WERI-Rb-1 (cell line): ENCODE data around the gene FUOM.

Experiments used
- DNase-seq: peaks from one replicate; pipeline ENCODE4 v3.0.0-alpha.2; 2020
- H3K27ac ChIP-seq: fragments of 250-450 bp; sonication (Bioruptor Pico); 2 replicates; pipeline ENCODE4 v1.5.1; 2020; ENCODE audit warnings: mild to moderate bottlenecking, moderate library complexity
- H3K27me3 ChIP-seq: fragments of 250-450 bp; sonication (Bioruptor Pico); 2 replicates; pipeline ENCODE4 v1.5.1; 2021; ENCODE audit warnings: mild to moderate bottlenecking, low read depth, moderate library complexity; ENCODE audit not compliant: insufficient read depth, severe bottlenecking
- H3K36me3 ChIP-seq: fragments of 250-450 bp; sonication (Bioruptor Pico); 2 replicates; pipeline ENCODE4 v1.5.1; 2020; ENCODE audit warnings: mild to moderate bottlenecking, moderate library complexity
- H3K4me3 ChIP-seq: 2 replicates; pipeline ENCODE4 v1.5.1; 2011; ENCODE audit warnings: low read depth, mild to moderate bottlenecking, control low read depth, low read length
- H3K9me3 ChIP-seq: fragments of 250-450 bp; sonication (Bioruptor Pico); 2 replicates; pipeline ENCODE4 v1.5.1; 2021; ENCODE audit warnings: mild to moderate bottlenecking, moderate library complexity; ENCODE audit not compliant: severe bottlenecking
- TF ChIP-seq, protein P1 (sequence below): IDR thresholded peaks from 2 replicates; pipeline ENCODE4 v1.5.1; 2011; ENCODE audit warnings: low read depth, mild to moderate bottlenecking, control low read depth, inconsistent platforms, low read length

Gene FUOM

GRCh38 chr10:133401981-133402725 is 44.3 kb upstream of the FUOM start:
- DNase-seq = no peak
- Histone ChIP-seq H3K36me3 (peaks cover 63% of the 10 kb centered on the region), H3K27ac (no peak overlapping the region)

DNA sequence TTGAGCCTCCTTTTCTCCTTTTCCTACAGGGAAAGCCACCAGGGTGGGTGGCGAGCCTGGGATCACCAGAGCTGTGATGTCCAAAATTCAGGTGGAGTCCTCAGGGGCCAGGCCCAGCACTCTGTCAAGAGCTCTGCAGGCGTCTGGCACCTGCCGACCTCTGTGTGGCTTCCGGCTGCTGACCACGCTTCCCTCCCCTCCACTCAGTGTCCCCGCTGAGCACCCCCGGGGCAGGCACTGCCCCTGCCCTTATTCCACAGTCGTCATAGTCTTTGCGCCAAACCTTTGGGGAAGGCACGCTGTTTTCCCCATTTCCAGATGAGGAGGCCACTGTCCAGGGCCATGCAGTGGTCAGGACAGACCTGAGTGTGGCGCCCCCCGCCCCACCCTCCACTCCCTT is 43.7 kb upstream of the FUOM start:
- H3K27ac ChIP-seq = no peak overlapping the region

More at GRCh38 chr10:133401981-133402725, 44.3 kb upstream of the FUOM start:
- no peaks in the 10 kb centered on the region for H3K27me3 ChIP-seq
- no peaks in the 10 kb centered on the region for H3K9me3 ChIP-seq
- TF ChIP-seq, protein P1, sequence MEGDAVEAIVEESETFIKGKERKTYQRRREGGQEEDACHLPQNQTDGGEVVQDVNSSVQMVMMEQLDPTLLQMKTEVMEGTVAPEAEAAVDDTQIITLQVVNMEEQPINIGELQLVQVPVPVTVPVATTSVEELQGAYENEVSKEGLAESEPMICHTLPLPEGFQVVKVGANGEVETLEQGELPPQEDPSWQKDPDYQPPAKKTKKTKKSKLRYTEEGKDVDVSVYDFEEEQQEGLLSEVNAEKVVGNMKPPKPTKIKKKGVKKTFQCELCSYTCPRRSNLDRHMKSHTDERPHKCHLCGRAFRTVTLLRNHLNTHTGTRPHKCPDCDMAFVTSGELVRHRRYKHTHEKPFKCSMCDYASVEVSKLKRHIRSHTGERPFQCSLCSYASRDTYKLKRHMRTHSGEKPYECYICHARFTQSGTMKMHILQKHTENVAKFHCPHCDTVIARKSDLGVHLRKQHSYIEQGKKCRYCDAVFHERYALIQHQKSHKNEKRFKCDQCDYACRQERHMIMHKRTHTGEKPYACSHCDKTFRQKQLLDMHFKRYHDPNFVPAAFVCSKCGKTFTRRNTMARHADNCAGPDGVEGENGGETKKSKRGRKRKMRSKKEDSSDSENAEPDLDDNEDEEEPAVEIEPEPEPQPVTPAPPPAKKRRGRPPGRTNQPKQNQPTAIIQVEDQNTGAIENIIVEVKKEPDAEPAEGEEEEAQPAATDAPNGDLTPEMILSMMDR = no peak
- no peak overlapping the region for H3K4me3 ChIP-seq

DNA sequence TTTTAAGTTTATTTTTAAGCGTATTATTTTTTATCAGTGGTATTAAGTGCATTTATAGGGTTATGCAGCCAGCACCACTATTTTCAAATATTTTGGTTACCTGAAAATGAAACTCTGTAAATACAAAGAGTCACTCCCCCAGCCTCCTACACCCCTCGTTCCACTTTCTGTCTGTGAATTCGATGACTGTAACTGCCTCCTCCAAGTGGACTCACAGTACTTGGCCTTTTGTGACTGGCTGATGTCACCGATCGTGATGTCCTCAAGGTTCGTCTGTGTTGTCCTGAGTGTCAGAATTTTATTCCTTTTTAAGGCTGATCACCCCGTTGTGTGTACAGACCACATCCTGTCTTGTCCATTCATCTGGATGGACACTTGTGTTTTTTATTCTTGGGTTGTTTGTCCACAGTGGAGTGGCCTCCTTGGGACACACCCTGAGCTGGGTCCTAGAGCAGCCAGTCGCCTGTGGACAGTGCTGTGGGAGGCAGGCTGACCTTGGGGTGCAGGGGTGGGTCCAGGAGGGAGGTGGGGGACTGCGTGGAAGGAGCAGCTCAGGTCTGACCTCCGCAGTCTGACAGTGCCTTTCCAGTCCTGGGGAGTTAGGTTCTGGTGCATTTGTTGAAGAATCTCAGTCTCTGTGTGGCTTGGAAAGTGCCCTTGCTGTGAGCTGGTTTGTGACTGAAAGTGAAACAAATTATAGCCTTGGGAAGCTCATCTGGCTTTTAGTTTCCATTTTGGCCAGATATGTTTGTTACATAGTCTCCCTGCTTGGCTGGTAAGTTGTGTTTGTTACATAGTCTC is 43.0 kb upstream of the FUOM start:
- no peak for DNase-seq
- no peak overlapping the region for H3K4me3 ChIP-seq
- H3K9me3 ChIP-seq = no peaks in the 10 kb centered on the region
- TF ChIP-seq, protein P1 = no peak
- H3K36me3 ChIP-seq = peaks cover 62% of the 10 kb centered on the region
- no peaks in the 10 kb centered on the region for H3K27me3 ChIP-seq
- no peak overlapping the region for H3K27ac ChIP-seq

More for the DNA sequence above, 43.7 kb upstream of the FUOM start:
- TF ChIP-seq, protein P1 = no peak
- H3K36me3 ChIP-seq = peaks cover 60% of the 10 kb centered on the region
- H3K9me3 ChIP-seq = no peaks in the 10 kb centered on the region
- no peak for DNase-seq
- no peaks in the 10 kb centered on the region for H3K27me3 ChIP-seq
- no peak overlapping the region for H3K4me3 ChIP-seq

- TF ChIP-seq, protein P1 = no peak
- Histone ChIP-seq H3K27me3 (no peaks in the 10 kb centered on the region), H3K4me3 (no peak overlapping the region), H3K36me3 (peaks cover 59% of the 10 kb centered on the region), H3K27ac (no peak overlapping the region), H3K9me3 (no peaks in the 10 kb centered on the region)
- DNase-seq = no peak
Observed at GRCh38 chr10:133399123-133399601, 41.3 kb upstream of the FUOM start.

DNA sequence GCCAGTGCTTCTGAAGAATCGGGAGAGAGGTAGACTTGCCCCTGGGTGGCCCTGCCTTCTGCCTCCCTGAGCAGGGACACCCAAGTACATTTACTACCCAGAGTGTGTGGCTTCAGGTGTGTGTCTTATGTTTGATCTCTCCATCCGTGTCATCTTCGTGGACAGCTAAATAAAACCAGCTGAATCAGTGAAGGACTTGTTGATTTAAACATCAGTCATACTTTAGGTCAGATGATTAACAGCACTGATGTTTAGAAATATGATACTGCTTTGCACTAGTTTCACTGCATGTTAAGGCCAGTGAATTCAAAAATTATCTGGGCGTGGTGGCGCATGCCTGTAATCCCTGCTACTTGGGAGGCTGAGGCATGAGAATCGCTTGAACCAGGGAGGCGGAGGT is 40.1 kb upstream of the FUOM start:
- TF ChIP-seq, protein P1 = no peak
- Histone ChIP-seq H3K27ac (no peak overlapping the region), H3K27me3 (no peaks in the 10 kb centered on the region), H3K36me3 (peaks cover 56% of the 10 kb centered on the region), H3K4me3 (no peak overlapping the region), H3K9me3 (no peaks in the 10 kb centered on the region)
- no peak for DNase-seq
